GM21737 (cell line): ENCODE data around the gene ZNF362.
A peak's percentile ranks its signal among the peaks of the same experiment; 100 is the strongest.

ENCODE experiments used
- ATAC-seq: cut with Tn5 transposase; IDR thresholded peaks from one replicate; pipeline ENCODE4 v1.9.1; 2021; ENCODE audit warnings: mild to moderate bottlenecking, moderate library complexity; ENCODE audit not compliant: unreplicated experiment

Gene ZNF362

GRCh38 chr1:33341190-33341589 lies 84.9 kb downstream of the ZNF362 start:
- ATAC-seq: no peak

GRCh38 chr1:33342041-33342723 lies 85.9 kb downstream of the ZNF362 start:
- ATAC-seq: no peak

- ATAC-seq: no peak
Measured at GRCh38 chr1:33343539-33343938, 87.2 kb downstream of the ZNF362 start.

- no peak for ATAC-seq
Measured at GRCh38 chr1:33344896-33345560, 88.7 kb downstream of the ZNF362 start.

- no peak for ATAC-seq
Measured at GRCh38 chr1:33346533-33346926, 90.2 kb downstream of the ZNF362 start.

GRCh38 chr1:33346927-33347649 lies 90.8 kb downstream of the ZNF362 start:
- ATAC-seq: no peak

GRCh38 chr1:33347650-33347992 lies 91.3 kb downstream of the ZNF362 start:
- no peak for ATAC-seq

GRCh38 chr1:33348194-33348593 lies 91.9 kb downstream of the ZNF362 start:
- ATAC-seq: no peak

DNA sequence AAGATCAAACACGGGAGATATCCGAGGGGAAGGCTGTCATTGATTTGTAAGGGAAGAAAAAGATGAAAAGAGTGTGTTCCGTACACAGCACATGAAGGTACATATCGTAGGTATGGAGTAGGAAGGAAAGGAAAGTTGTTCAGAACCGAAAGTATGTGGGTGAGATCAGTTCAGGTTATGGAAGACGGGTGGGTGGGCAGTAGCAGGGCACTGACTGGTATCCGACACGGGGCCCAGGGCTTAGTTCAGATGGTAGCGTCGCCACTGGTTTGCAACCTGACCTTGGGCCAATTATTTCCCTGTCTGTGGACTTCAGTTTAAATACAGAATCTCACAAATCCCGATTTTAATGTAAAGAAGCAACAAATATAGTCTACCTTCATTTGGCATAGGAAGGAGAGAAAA lies 92.4 kb downstream of the ZNF362 start:
- ATAC-seq: no peak

GRCh38 chr1:33349081-33349759 lies 92.9 kb downstream of the ZNF362 start:
- ATAC-seq: peak; percentile 32

- ATAC-seq: peak; percentile 66
Measured at GRCh38 chr1:33349778-33350610, 93.7 kb downstream of the ZNF362 start.
